Lower lobe of right lung (tissue), 2 donors: ENCODE data around the gene DAB2IP. TPM values are rescaled to one million over a fixed set of nuclear protein-coding genes. Genes with fewer than 3 reads are reported as not detected.
A peak's percentile ranks its signal among the peaks of the same experiment; 100 is the strongest.
"Not testable (repeated sequence)": the region's sequence is repeated elsewhere in the genome, so short reads cannot be mapped to it uniquely, and the experiment has no call there.

Experiments used
- ATAC-seq, 2 donors: fragments of 200-7000 bp; cut with Tn5 transposase; one replicate each; pipeline ENCODE4 v1.9.1; 2020 to 2022; ENCODE audit warnings: mild to moderate bottlenecking in 2 of 2, moderate library complexity in 2 of 2
- DNase-seq: peaks from one replicate; pipeline ENCODE4 v3.0.0-alpha.2; 2020
- H3K27ac ChIP-seq: fragments of 200-600 bp; one replicate; pipeline ENCODE4 v1.8.0; 2022
- H3K27me3 ChIP-seq: fragments of 200-600 bp; one replicate; pipeline ENCODE4 v1.8.0; 2022; ENCODE audit warnings: low read depth
- H3K36me3 ChIP-seq: fragments of 200-600 bp; one replicate; pipeline ENCODE4 v1.8.0; 2022; ENCODE audit warnings: mild to moderate bottlenecking
- H3K4me1 ChIP-seq: fragments of 200-600 bp; one replicate; pipeline ENCODE4 v1.8.0; 2022
- H3K4me3 ChIP-seq: fragments of 200-600 bp; one replicate; pipeline ENCODE4 v1.8.0; 2022; ENCODE audit warnings: mild to moderate bottlenecking
- H3K9me3 ChIP-seq: fragments of 200-600 bp; one replicate; pipeline ENCODE4 v1.8.0; 2022
- intact Hi-C: fragments of 100-400 bp; cut with DNase I; formaldehyde crosslinking; loops from one replicate; pipeline ENCODE4 v1.11.0; 2022
- total RNA-seq: library from RNA; stranded (reverse); fragmentation: NEBNext Ultra II Directional; extraction: Animal tissue kit (Norgen Biotek cat#: 25700); gene quantifications from one replicate; pipeline ENCODE4 v1.2.1, GENCODE V29; 2021
- TF ChIP-seq, protein P1 (sequence below): fragments of 200-600 bp; IDR thresholded peaks from one replicate; pipeline ENCODE4 v1.8.0; 2022; ENCODE audit warnings: antibody characterized with exemption, mild to moderate bottlenecking
- donor health status: DM: no; HTN: yes; CAD: no; lungs with severe emphysema.

The DAB2IP gene
- total RNA-seq, 1 donor from 2014 or later = 54.1 TPM

DNA sequence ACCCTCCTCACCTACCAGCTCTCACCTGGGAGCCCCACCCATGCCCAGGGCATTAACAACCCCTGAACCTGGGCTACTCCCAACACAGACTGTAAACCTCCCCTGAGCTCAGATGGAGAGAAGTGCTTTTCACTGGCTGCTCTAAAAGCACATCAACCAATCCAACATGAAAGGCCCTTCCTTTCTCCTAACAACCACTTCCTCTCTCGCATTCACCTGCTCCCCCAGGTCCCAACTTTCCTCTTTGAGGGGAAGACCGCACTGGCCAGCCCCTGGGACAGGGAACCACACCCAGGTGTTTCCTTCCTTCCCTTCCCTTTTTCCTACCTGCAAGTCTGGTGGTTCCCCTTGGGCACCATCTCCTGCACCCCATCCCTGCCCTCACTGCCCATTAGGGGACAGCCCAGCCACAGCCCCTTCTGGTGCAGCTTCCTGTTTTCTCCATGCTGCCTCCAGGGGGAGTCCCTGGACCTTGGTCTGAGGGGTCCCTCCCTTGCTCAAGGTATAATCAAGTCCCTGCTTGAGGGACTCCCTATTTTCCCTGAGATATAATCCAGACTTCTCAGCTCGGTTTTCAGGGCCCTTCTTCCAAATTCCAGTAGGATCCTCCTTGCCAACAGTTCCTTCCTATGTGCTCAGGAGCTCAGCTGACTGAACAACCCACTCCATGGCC is 30.5 kb upstream of the DAB2IP start:
- H3K9me3 ChIP-seq = no peaks in the 10 kb centered on the region
- no peaks in the 10 kb centered on the region for H3K36me3 ChIP-seq
- H3K4me3 ChIP-seq = no peak overlapping the region
- H3K4me1 ChIP-seq = peaks cover 29% of the 10 kb centered on the region
- peak; percentile 39 to 42 for ATAC-seq
- TF ChIP-seq, protein P1, sequence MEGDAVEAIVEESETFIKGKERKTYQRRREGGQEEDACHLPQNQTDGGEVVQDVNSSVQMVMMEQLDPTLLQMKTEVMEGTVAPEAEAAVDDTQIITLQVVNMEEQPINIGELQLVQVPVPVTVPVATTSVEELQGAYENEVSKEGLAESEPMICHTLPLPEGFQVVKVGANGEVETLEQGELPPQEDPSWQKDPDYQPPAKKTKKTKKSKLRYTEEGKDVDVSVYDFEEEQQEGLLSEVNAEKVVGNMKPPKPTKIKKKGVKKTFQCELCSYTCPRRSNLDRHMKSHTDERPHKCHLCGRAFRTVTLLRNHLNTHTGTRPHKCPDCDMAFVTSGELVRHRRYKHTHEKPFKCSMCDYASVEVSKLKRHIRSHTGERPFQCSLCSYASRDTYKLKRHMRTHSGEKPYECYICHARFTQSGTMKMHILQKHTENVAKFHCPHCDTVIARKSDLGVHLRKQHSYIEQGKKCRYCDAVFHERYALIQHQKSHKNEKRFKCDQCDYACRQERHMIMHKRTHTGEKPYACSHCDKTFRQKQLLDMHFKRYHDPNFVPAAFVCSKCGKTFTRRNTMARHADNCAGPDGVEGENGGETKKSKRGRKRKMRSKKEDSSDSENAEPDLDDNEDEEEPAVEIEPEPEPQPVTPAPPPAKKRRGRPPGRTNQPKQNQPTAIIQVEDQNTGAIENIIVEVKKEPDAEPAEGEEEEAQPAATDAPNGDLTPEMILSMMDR = peak; percentile 36
- no peak overlapping the region for H3K27ac ChIP-seq
- DNase-seq = no peak
- H3K27me3 ChIP-seq = no peaks in the 10 kb centered on the region
- intact Hi-C loops = no loop called here

- Histone ChIP-seq H3K4me1 (peaks cover 29% of the 10 kb centered on the region), H3K9me3 (no peaks in the 10 kb centered on the region), H3K27me3 (no peaks in the 10 kb centered on the region), H3K4me3 (no peak overlapping the region), H3K36me3 (no peaks in the 10 kb centered on the region), H3K27ac (no peak overlapping the region)
- DNase-seq (peak; percentile 53), ATAC-seq (peak; percentile 57 to 75)
- intact Hi-C loops = no loop called here
- TF ChIP-seq, protein P1 = no peak
Measured at GRCh38 chr9:121622387-121623203, 28.8 kb upstream of the DAB2IP start.

DNA sequence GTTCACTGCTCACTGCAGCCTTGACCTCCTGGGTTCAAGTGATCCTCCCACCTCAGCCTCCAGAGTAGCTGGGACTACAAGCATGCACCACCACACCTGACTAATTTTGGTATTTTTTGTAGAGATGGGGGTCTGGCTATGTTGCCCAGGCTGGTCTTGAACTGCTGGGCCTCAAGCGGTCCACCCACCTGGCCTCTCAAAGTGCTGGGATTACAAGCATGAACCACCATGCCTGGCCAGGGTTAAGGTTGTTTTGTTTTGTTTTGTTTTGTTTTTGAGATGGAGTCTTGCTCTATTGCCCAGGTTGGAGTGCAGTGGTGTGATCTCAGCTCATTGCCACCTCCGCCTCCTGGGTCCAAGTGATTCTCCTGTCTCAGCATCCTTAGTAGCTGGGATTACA is 28.0 kb upstream of the DAB2IP start:
- H3K27me3 ChIP-seq, H3K27ac ChIP-seq, H3K9me3 ChIP-seq, ATAC-seq, intact Hi-C loops, H3K36me3 ChIP-seq, DNase-seq, H3K4me3 ChIP-seq: not testable (repeated sequence)
- H3K4me1 ChIP-seq = peaks cover 29% of the 10 kb centered on the region

- H3K4me1 ChIP-seq = peaks cover 17% of the 10 kb centered on the region
- H3K9me3 ChIP-seq = no peaks in the 10 kb centered on the region
- H3K36me3 ChIP-seq = no peaks in the 10 kb centered on the region
- intact Hi-C loops = no loop called here
- ATAC-seq (no peak), DNase-seq (no peak)
- H3K27ac ChIP-seq = no peak overlapping the region
- no peak overlapping the region for H3K4me3 ChIP-seq
- H3K27me3 ChIP-seq = no peaks in the 10 kb centered on the region
- TF ChIP-seq, protein P1 = no peak
Measured at GRCh38 chr9:121625590-121625989, 25.8 kb upstream of the DAB2IP start.

- Histone ChIP-seq H3K4me3 (no peak overlapping the region), H3K27me3 (no peaks in the 10 kb centered on the region), H3K27ac (no peak overlapping the region), H3K36me3 (no peaks in the 10 kb centered on the region), H3K9me3 (no peaks in the 10 kb centered on the region), H3K4me1 (peaks cover 13% of the 10 kb centered on the region)
- ATAC-seq (no peak), DNase-seq (no peak)
- TF ChIP-seq, protein P1 = no peak
- intact Hi-C loops = no loop called here
Measured at GRCh38 chr9:121626012-121626411, 25.4 kb upstream of the DAB2IP start.

DNA sequence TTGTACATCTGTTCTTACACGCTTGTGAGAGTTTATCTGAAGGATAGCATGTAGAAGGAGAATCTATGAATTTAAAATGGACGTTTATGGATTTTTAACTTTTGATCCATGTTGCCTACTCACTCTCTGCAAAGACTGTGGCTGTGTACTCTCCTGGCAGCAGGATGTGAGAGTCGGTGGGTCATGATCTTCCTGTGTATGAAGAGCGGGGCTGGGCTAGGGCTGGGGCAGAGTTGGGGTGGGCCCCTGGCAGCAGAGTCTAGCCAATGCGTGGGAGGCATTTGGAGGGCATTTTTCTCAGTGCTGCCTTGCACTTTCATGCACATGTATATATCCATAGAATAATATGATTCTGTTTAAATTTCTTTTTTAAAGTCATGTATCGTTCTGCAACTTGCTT is 24.0 kb upstream of the DAB2IP start:
- H3K9me3 ChIP-seq = no peaks in the 10 kb centered on the region
- intact Hi-C loops = no loop called here
- TF ChIP-seq, protein P1 = no peak

More for the DNA sequence above, 24.0 kb upstream of the DAB2IP start:
- DNase-seq (no peak), ATAC-seq (no peak)
- no peaks in the 10 kb centered on the region for H3K36me3 ChIP-seq
- peaks cover 9% of the 10 kb centered on the region for H3K4me1 ChIP-seq
- H3K27me3 ChIP-seq = no peaks in the 10 kb centered on the region
- no peak overlapping the region for H3K27ac ChIP-seq
- H3K4me3 ChIP-seq = no peak overlapping the region
